Right lobe of liver (tissue), 4 donors: ENCODE results near the gene FREM3.

ENCODE experiments used
- POLR2A ChIP-seq: fragments of 450-650 bp; IDR thresholded peaks from one replicate; pipeline ENCODE4 v1.6.1; 2017; ENCODE audit warnings: antibody characterized with exemption, mild to moderate bottlenecking
- TF ChIP-seq, protein P1 (sequence below), 4 donors: fragments of 200-600 bp in 3 of 4; fragments of 450-650 bp in 1 of 4; IDR thresholded peaks; one replicate each; pipeline versions ENCODE4 v1.5.1 to v1.8.0; 2016 to 2022; ENCODE audit warnings: antibody characterized with exemption in 4 of 4, mild to moderate bottlenecking in 2 of 4
- donor health status: DM: no; HTN: no; CAD: no.
- donor health status: DM: no; HTN: no; CAD: no.
- donor health status: DM: no; HTN: yes; CAD: no.

DNA sequence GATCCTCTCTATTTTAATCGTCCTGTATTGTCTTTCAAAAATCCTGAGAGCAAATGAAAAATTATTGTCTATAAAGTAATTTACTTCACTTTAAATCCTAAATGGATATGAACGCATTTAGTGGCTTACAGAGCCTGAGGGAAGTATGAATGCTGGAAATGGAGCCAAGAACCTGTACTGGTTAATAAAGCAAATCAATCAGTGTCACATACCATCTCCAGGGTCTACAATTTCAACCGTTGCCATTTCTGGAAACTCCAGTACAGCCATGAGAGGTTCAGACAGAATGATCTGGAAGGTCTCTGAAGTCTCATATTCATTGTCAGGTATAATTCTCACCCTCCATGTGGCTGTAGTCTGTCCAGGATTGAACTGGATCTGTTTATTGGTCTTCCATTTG, 76.6 kb downstream of the FREM3 start:
- TF ChIP-seq, protein P1, sequence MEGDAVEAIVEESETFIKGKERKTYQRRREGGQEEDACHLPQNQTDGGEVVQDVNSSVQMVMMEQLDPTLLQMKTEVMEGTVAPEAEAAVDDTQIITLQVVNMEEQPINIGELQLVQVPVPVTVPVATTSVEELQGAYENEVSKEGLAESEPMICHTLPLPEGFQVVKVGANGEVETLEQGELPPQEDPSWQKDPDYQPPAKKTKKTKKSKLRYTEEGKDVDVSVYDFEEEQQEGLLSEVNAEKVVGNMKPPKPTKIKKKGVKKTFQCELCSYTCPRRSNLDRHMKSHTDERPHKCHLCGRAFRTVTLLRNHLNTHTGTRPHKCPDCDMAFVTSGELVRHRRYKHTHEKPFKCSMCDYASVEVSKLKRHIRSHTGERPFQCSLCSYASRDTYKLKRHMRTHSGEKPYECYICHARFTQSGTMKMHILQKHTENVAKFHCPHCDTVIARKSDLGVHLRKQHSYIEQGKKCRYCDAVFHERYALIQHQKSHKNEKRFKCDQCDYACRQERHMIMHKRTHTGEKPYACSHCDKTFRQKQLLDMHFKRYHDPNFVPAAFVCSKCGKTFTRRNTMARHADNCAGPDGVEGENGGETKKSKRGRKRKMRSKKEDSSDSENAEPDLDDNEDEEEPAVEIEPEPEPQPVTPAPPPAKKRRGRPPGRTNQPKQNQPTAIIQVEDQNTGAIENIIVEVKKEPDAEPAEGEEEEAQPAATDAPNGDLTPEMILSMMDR (IDR thresholded peaks at IDR 0.05), result no peak
- TF ChIP-seq POLR2A, result no peak
